ENCODE results near the gene TSPAN13.
"Not testable (repeated sequence)": the region's sequence is repeated elsewhere in the genome, so short reads cannot be mapped to it uniquely, and the experiment has no call there.

Gene TSPAN13

DNA sequence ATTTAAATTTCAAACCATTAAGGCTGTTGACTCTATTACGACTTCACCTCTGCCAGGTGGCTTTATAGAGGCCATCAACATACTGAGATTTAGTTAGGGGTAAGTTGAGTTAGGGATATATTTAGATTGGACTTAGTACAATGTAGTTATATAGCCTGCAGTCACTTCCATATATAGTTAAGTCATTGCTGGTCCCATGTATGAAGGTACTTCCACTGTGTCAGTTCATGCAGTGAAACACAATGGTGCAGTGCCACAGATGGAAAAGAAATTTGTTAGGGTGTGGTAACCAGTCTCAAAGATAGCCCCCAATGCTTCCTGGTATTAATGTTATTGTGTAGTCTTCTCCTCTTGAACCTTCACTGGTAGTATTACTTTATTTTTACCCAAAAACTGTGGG lies 12.6 kb upstream of the TSPAN13 start:
- DNase-seq (ENCODE audit: low spot score): no peak

DNA sequence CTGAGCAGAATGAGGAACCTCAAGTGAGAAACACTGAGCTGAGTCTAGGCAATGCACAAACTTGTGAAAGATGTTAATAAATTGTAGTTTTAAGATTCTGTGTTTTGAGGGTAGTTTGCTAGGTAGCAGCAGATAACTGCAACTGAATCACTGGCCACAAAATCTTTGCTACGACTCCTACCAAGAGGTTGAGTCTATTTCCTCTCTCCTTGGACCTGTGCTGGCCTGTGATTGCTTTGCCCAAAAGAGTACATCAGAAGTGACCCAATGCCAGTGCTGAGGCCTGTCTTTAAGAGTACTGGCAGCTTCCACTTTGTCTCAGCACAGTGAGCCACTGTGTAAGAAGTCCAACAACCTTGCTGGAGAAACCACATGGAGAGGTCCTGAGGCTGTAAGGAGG lies 11.9 kb upstream of the TSPAN13 start:
- no peak for DNase-seq (ENCODE audit: low spot score)

- no peak for DNase-seq (ENCODE audit: low spot score)
Measured at GRCh38 chr7:16742547-16742946, 11.0 kb upstream of the TSPAN13 start.

- no peak for DNase-seq (ENCODE audit: low spot score)
Measured at GRCh38 chr7:16743236-16743635, 10.3 kb upstream of the TSPAN13 start.

GRCh38 chr7:16744518-16745250 lies 8.9 kb upstream of the TSPAN13 start:
- DNase-seq (ENCODE audit: low spot score): no peak

DNA sequence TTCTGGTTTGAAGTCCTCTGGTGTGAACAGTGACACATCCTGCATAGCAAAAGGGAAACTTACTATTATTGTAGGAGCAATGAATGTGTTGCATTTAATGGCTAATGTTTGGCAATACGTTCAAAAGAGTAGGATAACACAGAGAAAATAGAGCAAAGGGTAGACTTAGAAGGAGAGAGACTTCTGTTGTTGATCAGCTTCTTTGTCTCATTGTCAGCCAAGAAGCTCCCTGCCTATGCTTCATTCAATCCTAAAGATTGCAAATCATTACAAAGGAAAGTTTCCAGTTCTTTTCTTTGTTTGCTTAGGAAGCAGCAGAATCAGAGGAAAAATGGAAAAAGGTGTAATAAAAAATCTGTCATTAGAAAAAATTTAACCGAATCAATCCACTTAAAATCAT lies 7.9 kb upstream of the TSPAN13 start:
- no peak for DNase-seq (ENCODE audit: low spot score)

- no peak for DNase-seq (ENCODE audit: low spot score)
Measured at GRCh38 chr7:16747102-16747501, 6.5 kb upstream of the TSPAN13 start.

DNA sequence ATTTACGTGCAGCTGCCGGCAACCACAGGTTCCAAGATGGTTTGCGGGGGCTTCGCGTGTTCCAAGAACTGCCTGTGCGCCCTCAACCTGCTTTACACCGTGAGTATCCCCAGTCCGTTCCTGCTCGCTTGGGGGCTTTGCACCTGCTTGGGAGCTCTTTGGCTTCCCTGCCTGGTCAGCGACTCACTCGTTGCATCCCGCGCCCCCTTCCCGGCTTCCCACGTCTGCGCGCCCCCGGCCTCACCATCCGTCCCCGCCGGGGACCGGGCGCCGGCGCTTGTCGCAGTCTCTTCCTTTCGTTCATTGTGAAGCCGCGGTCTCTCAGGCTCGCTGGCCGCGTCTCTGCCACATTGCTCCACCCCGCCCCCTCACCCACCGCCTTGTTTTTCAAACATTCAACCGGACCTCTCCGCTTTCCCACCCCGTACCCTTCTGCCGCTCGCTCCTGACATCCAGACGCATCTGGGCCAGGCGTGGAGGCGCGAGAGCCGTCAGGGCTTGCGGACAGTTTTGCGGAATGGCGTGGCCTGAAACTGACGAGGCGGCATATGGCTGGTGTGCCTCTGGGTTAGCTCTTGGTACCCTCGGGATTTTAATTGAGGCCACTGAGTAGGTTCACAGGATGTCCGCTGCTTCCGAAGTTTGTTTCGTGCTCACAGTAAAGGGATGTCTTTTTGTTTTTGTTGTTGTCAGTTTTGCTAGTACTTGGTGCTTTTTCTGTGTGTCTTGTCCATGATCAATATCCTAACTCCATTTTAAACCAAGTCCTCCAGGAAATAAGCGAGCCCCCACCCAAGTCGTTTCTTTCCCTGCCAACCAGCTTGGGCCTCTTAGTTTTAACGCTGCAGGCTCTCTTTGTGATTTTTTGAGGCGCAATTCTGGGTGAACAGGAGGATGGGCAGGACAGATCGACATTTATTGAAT lies 639 bp downstream of the TSPAN13 start:
- peak; percentile 18 for DNase-seq (ENCODE audit: low spot score)

GRCh38 chr7:16754856-16755317 lies 1.3 kb downstream of the TSPAN13 start:
- no peak for DNase-seq (ENCODE audit: low spot score)

DNA sequence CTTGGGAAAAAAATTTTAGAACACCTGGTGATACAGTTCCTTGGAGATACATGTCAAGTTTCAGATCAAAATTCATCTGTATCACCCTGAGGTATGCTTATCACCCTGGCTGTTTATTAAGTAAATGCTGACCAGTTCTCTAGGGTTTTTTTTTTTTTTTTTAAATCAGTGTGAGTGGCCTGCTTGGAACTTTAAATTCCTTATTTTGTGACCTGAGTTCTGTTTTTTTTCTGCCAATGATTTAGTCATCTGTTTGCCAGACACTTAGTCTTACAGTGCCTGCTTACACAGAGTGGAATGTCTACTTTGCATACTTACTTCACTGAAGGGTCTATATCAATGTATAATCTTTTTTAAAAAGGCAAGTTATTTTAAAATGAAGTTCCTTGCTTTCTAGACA lies 1.8 kb downstream of the TSPAN13 start:
- no peak for DNase-seq (ENCODE audit: low spot score)

DNA sequence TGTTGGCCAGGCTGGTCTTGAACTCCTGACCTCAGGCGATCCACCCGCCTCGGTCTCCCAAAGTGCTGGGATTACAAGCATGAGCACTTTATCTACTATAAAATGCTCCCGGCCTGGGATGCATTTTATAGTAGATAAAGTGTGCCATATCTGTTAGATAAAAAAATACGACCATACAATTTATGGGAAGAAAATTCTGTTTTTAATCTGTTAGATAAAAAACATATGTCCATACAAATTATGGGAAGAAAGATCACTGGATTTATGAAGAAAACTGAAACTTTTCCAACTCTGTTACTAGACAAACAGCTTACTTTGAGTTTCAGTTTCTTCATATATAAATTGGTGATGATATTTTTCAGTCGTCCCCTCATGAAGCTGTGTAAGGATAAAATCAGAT lies 4.5 kb downstream of the TSPAN13 start:
- no peak for DNase-seq (ENCODE audit: low spot score)

DNA sequence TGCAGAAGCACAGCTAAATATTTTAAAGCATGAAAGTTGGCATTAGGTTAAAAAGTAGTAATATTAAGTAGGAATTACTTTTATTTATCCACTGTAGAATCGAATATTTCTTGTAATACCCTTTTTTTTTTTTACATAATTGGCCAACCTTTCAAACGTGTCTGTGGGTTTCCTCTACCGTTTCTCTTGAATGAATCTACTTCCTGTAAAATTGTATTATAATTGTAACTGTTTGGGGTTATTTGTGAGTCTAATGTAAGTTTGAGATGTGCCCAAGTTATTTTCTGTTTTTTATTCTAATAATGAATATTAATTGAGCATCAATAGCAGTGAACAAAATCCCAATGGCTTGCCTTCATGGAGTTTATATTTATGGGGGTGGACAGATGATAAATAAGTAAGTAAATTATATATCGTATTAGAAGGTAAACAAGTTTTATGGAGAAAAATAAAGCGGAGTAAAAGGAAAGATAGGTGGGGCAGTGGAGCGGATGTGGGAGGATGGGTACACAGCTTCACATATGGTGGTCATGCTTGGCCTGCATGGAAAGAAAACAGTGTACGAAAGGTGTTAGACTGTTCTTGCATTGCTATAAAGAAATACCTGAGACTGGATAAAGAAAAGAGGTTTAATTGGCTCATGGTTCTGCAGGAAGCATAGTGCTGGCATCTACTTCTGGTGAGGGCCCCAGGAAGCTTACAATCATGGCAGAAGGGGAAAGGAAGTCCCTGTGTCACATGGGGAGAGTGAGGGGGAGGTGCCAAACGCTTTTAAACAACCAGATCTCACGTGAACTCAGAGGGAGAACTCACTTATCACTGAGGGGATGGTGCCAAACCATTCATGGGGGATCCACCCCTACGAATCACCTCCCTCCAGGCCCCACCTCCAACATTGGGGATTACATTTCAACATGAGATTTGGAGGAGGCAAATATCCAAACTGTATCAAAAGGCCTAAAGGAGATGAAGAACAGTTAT lies 5.4 kb downstream of the TSPAN13 start:
- DNase-seq (ENCODE audit: low spot score): no peak

GRCh38 chr7:16759840-16760239 lies 6.3 kb downstream of the TSPAN13 start:
- no peak for DNase-seq (ENCODE audit: low spot score)

DNA sequence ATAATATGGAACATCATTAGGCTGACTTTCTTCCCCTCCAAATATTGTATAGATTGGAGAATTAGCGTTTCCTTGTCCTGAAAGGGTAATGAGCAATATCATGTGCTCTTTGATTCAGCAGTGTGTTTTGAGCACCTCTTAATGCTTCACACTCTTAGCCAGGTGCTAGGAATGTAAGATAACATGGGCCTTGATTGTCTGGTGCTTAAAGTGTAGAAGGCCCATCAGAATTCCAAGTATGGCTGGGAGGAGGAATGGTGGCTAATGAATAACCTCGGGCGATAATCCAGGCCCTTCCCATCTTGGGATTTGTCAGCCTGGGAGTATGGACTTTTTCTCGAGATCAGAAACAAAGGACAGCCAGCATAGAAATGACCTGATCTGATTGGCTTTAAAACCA lies 8.6 kb downstream of the TSPAN13 start:
- DNase-seq (ENCODE audit: low spot score): no peak

DNA sequence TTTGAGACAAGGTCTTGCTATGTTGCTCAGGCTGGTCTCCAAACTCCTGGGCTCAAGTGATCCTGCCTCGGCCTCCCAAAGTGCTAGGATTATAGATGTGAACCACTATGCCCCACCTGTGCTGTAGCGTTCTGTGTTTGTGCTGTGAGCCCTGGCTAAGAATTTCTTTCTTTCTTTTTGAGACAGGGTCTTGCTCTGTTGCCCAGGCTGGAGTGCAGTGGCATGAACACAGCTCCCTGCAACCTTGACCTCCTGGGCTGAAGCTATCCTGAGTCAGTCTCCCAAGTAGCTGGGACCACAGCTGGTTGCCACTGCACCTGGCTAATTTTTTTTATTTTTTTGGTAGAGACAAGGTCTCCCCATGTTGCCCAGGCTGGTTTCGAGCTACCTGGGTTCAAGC lies 11.4 kb downstream of the TSPAN13 start:
- no peak for DNase-seq (ENCODE audit: low spot score)

GRCh38 chr7:16765436-16765859 lies 11.9 kb downstream of the TSPAN13 start:
- DNase-seq (ENCODE audit: low spot score): no peak

DNA sequence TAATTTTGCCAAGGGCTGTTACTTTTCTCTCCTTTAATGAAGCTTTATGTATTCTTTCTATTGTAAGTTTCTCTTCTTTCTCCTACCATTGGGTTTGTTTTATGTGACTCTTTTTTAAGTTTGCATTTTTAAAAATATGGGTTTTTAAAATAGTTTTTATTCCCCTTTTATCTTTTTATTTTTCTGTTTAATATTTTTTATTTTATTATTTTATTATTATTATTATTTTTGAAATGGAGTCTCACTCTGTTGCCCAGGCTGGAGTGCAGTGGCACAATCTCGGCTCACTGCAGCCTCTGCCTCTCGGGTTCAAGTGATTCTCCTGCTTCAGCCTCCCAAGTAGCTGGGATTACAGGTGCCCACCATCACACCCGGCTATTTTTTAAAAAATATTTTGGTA lies 16.4 kb downstream of the TSPAN13 start:
- DNase-seq (ENCODE audit: low spot score): not testable (repeated sequence)

DNA sequence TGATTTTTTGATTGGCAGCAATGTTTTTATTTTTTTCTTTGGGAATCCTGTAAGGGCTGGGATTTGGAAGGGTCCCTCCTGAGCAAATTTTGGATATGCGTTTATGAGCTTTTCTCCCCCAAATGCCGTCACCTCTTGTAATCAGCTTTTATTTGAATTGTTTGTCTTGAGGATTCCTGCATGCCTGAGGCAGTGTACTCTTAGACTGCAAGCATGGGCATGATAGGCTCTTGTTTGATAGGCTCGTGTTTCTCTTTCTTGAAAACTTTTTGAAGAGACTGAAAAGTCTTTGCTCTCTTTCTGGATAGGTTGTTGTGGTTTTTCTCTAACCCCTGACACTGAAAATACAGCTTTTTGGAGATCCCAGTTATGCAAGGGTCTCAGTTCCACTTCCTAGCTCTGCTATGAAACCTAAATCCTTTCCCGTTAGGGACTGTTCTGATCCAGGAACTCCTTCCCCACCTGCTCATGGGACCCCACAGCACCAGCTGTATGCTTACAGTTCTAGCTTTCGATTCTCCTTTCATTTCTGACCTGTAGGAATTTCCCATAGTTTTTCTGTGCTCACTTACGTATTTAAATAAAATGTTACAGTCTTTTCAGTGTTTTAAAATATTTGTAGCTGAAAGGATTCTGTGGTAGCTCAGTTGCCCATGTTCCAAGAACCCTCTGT lies 17.2 kb downstream of the TSPAN13 start:
- no peak for DNase-seq (ENCODE audit: low spot score)

DNA sequence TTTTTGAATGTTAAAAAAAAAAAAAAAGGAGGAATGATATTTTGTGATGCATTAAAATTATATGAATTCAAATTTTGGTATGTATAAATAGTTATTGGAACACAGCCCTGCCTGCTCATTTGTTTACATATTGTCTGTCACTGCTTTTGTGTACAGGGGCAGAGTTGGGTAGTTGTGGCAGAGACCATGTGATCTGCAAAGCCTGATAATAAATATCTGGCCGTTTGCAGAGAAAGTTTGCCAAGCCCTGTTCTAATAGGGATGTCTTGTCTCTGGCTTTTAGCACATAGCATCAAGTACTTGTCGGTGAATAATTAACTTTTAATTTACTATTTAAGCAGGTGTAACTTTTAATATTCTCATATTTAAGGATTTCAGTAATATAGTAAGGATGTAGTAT lies 19.8 kb downstream of the TSPAN13 start:
- no peak for DNase-seq (ENCODE audit: low spot score)

DNA sequence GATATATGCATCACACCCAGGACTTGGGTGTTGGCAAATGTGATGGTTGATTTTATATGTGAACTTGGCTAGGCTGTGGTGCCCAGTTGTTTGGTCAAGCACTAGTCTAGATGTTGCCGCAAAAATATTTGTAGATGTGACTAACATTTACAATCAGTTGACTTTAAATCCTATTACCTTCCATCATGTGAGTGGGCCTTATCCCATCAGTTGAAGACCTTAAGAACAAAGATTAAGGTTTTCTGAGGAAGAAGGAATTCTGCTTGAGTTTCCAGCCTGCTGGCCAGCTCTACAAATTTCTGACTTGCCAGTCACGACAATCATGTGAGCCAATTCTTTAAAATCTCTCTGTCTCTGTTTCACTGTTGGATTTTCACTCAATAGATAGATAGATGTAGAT lies 20.3 kb downstream of the TSPAN13 start:
- no peak for DNase-seq (ENCODE audit: low spot score)

GRCh38 chr7:16774294-16774693 lies 20.7 kb downstream of the TSPAN13 start:
- no peak for DNase-seq (ENCODE audit: low spot score)

Data from hepatic stellate cell (primary cell).